ENCODE measurements around the gene KRTAP12-2. TPM values are rescaled to one million over a fixed set of nuclear protein-coding genes. Genes with fewer than 3 reads are reported as not detected.
"Not testable (repeated sequence)": the region's sequence is repeated elsewhere in the genome, so short reads cannot be mapped to it uniquely, and the experiment has no call there.

The KRTAP12-2 gene
- total RNA-seq, 4 donors from 2014 or later: not detected

DNA sequence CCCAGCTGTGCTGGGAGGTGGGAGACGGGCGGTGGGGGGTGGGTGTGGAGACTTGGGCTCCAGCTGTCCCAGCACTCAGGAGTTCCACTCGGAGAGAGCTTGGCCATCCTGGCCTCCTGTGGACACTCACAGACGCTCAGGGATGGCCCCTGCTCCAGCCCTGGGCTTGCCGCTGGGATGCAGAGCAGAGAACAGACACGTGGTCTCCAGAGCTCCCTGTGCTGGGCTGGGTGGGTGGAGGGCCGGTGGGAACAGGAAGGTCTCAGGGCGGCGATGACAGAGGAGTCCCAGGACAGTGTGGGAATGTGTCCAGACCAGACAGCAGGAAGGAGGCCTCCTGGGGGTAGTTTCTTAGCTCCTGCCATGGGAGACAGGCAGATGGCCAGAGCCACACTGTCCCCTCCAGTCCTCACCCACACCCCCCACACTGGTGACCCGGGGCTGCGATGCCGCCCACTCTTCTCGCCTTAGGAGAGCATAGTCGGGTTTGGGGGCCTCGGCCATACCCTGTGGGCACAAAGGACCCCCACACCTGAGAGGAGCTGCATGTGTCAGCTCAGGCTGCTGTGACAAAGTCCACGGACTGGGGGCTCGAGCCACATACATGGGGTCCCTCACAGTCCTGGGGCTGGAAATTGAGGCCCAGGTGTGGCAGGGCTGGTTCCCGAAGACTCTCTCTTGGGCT is 37.9 kb downstream of the KRTAP12-2 start:
- Histone ChIP-seq H3K27me3 (peaks cover 0 to 37% (median 0%) of the 10 kb centered on the region in 4 donors), H3K4me1 (peaks cover 0 to 5% (median 0%) of the 10 kb centered on the region in 4 donors), H3K36me3 (no peaks in the 10 kb centered on the region), H3K27ac (replicated peaks in 1 of 4) (no peak overlapping the region), H3K4me3 (no peak overlapping the region), H3K9me3 (peaks cover 0 to 40% (median 36%) of the 10 kb centered on the region in 4 donors)
- no peak for DNase-seq (ENCODE audit: extremely low spot score)
- intact Hi-C loops (cut with DNase I): no loop called here
- TF ChIP-seq, protein P1, sequence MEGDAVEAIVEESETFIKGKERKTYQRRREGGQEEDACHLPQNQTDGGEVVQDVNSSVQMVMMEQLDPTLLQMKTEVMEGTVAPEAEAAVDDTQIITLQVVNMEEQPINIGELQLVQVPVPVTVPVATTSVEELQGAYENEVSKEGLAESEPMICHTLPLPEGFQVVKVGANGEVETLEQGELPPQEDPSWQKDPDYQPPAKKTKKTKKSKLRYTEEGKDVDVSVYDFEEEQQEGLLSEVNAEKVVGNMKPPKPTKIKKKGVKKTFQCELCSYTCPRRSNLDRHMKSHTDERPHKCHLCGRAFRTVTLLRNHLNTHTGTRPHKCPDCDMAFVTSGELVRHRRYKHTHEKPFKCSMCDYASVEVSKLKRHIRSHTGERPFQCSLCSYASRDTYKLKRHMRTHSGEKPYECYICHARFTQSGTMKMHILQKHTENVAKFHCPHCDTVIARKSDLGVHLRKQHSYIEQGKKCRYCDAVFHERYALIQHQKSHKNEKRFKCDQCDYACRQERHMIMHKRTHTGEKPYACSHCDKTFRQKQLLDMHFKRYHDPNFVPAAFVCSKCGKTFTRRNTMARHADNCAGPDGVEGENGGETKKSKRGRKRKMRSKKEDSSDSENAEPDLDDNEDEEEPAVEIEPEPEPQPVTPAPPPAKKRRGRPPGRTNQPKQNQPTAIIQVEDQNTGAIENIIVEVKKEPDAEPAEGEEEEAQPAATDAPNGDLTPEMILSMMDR (IDR thresholded peaks at IDR 0.05): no peak
- no peak for TF ChIP-seq EP300 (IDR thresholded peaks at IDR 0.05)
- no peak for TF ChIP-seq POLR2AphosphoS5 (IDR thresholded peaks at IDR 0.05)
- no peak for TF ChIP-seq POLR2A (IDR thresholded peaks at IDR 0.05; ENCODE audit: low read depth)
- 66% methylated on average over 15 of the region's 18 CpGs for WGBS

DNA sequence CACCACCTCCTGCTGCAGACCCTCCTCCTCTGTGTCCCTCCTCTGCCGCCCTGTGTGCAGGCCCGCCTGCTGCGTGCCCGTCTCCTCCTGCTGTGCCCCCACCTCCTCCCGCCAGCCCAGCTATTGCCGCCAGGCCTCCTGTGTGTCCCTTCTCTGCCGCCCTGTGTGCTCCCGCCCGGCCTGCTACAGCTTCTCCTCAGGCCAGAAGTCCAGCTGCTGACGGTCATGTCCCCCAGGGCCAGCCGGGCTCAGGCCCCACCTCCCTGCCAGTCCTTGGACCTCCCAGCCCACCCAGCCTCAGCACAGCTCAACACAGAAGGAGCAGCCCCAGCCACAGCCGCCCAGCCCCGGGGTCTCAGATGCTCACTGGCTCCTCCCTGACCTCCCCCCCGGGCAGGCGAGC is 38.9 kb downstream of the KRTAP12-2 start:
- peaks cover 0 to 37% (median 0%) of the 10 kb centered on the region in 4 donors for H3K27me3 ChIP-seq
- DNase-seq (ENCODE audit: extremely low spot score); H3K4me3 ChIP-seq; H3K36me3 ChIP-seq; intact Hi-C loops (cut with DNase I); H3K4me1 ChIP-seq; H3K27ac ChIP-seq (replicated peaks in 1 of 4): not testable (repeated sequence)
- H3K9me3 ChIP-seq: peaks cover 0 to 44% (median 42%) of the 10 kb centered on the region in 4 donors
- WGBS: 56% methylated on average over 10 of the region's 15 CpGs

DNA sequence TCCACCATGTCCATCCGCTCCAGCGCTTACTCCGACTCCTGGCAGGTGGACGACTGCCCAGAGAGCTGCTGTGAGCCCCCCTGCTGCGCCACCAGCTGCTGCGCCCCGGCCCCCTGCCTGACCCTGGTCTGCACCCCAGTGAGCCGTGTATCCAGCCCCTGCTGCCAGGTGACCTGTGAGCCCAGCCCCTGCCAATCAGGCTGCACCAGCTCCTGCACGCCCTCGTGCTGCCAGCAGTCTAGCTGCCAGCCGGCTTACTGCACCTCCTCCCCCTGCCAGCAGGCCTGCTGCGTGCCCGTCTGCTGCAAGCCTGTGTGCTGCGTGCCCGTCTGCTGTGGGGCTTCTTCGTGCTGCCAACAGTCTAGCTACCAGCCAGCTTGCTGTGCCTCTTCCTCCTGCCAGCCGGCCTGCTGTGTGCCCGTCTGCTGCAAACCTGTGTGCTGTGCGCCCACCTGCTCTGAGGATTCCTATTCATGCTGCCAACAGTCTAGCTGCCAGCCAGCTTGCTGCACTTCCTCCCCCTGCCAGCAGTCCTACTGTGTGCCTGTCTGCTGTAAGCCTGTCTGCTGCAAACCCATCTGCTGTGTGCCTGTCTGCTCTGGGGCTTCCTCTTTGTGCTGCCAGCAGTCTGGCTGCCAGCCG is 39.4 kb downstream of the KRTAP12-2 start:
- H3K9me3 ChIP-seq: peaks cover 0 to 40% (median 38%) of the 10 kb centered on the region in 4 donors

DNA sequence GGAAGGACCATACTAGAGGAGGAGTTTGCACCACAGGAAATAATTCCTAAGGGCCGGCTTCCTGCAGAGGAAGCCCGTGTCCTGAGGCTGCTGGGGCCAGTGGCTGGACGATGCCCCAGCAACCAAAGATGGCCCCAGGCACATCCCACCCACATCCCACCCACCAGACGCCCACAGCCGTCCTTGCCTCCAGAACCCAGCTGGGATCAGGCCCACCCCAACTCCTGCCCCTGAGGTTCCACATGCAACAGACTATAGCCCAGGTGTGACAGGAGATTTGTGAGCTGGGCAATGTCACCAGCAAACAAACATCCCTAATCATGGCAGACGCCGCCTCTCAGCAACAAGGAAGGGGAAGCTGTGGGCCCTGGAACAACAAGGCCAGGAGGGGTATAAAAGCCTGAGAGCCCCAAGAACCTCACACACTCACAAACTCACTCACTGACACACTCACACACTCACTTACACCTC is 40.0 kb downstream of the KRTAP12-2 start, which contains the start of gene KRTAP10-9:
TSS of gene KRTAP10-9 (plus strand) at position 421 of the 471 bp plus-strand sequence. CDS start 79 bp downstream, outside the sequence.
- TF ChIP-seq EP300 (IDR thresholded peaks at IDR 0.05): no peak
- TF ChIP-seq POLR2A (IDR thresholded peaks at IDR 0.05; ENCODE audit: low read depth): no peak
- TF ChIP-seq, protein P1 (IDR thresholded peaks at IDR 0.05): no peak
- TF ChIP-seq POLR2AphosphoS5 (IDR thresholded peaks at IDR 0.05): no peak
- peak; percentile 45 for DNase-seq (ENCODE audit: extremely low spot score)
- no peak within 1 kb of the TSS for H3K4me3 ChIP-seq
- 68% methylated on average over 5 of the region's 7 CpGs for WGBS
- H3K9me3 ChIP-seq: peaks cover 0 to 34% (median 32%) of the 10 kb centered on the region in 4 donors
- H3K27me3 ChIP-seq: peaks cover 0 to 37% (median 0%) of the 10 kb centered on the region in 4 donors
- H3K36me3 ChIP-seq: no peaks in the 10 kb centered on the region
- H3K27ac ChIP-seq (replicated peaks in 1 of 4): no peak within 1 kb of the TSS
- peaks cover 0 to 5% (median 0%) of the 10 kb centered on the region in 4 donors for H3K4me1 ChIP-seq
- intact Hi-C loops (cut with DNase I): no loop called here

More for the DNA sequence above, 39.4 kb downstream of the KRTAP12-2 start:
- H3K27me3 ChIP-seq: peaks cover 0 to 37% (median 0%) of the 10 kb centered on the region in 4 donors
- H3K4me1 ChIP-seq; H3K27ac ChIP-seq (replicated peaks in 1 of 4); intact Hi-C loops (cut with DNase I); H3K4me3 ChIP-seq; DNase-seq (ENCODE audit: extremely low spot score); H3K36me3 ChIP-seq: not testable (repeated sequence)
- 78% methylated on average over 15 of the region's 20 CpGs for WGBS

DNA sequence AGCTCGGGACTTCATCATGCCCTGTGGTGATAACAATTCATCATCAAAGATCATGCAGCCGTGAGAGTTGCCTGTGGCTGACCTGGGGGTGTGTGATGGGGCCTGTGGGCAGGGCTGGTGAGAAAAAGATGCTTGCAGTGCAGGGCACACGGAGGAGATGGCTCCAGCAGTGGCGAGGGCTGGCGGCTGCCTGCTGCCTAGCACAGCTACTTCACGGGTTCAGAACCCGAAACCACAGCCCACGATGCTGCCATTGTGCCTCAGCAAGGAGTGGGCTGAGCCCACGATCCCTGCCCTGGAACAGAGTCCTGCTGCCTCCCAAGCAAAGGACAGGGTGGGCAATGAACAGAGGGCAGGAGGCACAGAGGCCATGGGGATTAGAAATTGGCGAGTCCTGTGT is 40.5 kb downstream of the KRTAP12-2 start:
- intact Hi-C loops (cut with DNase I): no loop called here
- Histone ChIP-seq H3K4me1 (peaks cover 0 to 5% (median 0%) of the 10 kb centered on the region in 4 donors), H3K27me3 (peaks cover 0 to 37% (median 0%) of the 10 kb centered on the region in 4 donors), H3K36me3 (no peaks in the 10 kb centered on the region), H3K9me3 (peaks cover 0 to 30% (median 27%) of the 10 kb centered on the region in 4 donors), H3K4me3 (no peak overlapping the region), H3K27ac (replicated peaks in 1 of 4) (no peak overlapping the region)
- TF ChIP-seq, protein P1 (IDR thresholded peaks at IDR 0.05): no peak
- TF ChIP-seq EP300 (IDR thresholded peaks at IDR 0.05) (no peak), POLR2A (IDR thresholded peaks at IDR 0.05; ENCODE audit: low read depth) (no peak), POLR2AphosphoS5 (IDR thresholded peaks at IDR 0.05) (no peak)
- DNase-seq (ENCODE audit: extremely low spot score): peak; percentile 64
- WGBS: 66% methylated on average over 7 of the region's 10 CpGs
